ENCODE data around the gene AUH.

GRCh38 chr9:91241909-91242308 is 119.8 kb downstream of the AUH start:
- no peak for TF ChIP-seq CTCF (IDR thresholded peaks at IDR 0.05; ENCODE audit: insufficient read depth, low read length)
- no peak for TF ChIP-seq REST (IDR thresholded peaks at IDR 0.05; ENCODE audit: insufficient replicate concordance, low read depth)
- TF ChIP-seq GABPA (IDR thresholded peaks at IDR 0.05; ENCODE audit: low read depth) = no peak
- TF ChIP-seq POLR2AphosphoS5 (IDR thresholded peaks at IDR 0.05; ENCODE audit: low read depth) = no peak
